HUES48 (cell line): ENCODE results near the gene SRPX2.
A peak's percentile ranks its signal among the peaks of the same experiment; 100 is the strongest.

Experiments used
- H3K27ac ChIP-seq: one replicate; pipeline ENCODE4 v1.7.0; 2013; ENCODE audit warnings: low read depth, low read length, inconsistent platforms
- H3K27me3 ChIP-seq: 2 replicates; pipeline ENCODE4 v1.6.1; 2013; ENCODE audit warnings: mild to moderate bottlenecking, low read length; ENCODE audit not compliant: control insufficient read depth, insufficient read depth
- H3K36me3 ChIP-seq: 2 replicates; pipeline ENCODE4 v1.6.1; 2013; ENCODE audit warnings: low read length; ENCODE audit not compliant: control insufficient read depth, insufficient read depth
- H3K4me1 ChIP-seq: 2 replicates; pipeline ENCODE4 v1.6.1; 2013; ENCODE audit warnings: mild to moderate bottlenecking, low read length; ENCODE audit not compliant: control insufficient read depth, insufficient read depth
- H3K4me3 ChIP-seq: 2 replicates; pipeline ENCODE4 v1.5.1; 2013; ENCODE audit warnings: mild to moderate bottlenecking, low read depth, low read length
- H3K9ac ChIP-seq: 2 replicates; pipeline ENCODE4 v1.6.1; 2013; ENCODE audit warnings: mild to moderate bottlenecking, low read depth, low read length, moderate library complexity
- H3K9me3 ChIP-seq: 2 replicates; pipeline ENCODE4 v1.6.1; 2013; ENCODE audit warnings: low read length; ENCODE audit not compliant: control insufficient read depth, insufficient read depth

The SRPX2 gene, protein sequence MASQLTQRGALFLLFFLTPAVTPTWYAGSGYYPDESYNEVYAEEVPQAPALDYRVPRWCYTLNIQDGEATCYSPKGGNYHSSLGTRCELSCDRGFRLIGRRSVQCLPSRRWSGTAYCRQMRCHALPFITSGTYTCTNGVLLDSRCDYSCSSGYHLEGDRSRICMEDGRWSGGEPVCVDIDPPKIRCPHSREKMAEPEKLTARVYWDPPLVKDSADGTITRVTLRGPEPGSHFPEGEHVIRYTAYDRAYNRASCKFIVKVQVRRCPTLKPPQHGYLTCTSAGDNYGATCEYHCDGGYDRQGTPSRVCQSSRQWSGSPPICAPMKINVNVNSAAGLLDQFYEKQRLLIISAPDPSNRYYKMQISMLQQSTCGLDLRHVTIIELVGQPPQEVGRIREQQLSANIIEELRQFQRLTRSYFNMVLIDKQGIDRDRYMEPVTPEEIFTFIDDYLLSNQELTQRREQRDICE

DNA sequence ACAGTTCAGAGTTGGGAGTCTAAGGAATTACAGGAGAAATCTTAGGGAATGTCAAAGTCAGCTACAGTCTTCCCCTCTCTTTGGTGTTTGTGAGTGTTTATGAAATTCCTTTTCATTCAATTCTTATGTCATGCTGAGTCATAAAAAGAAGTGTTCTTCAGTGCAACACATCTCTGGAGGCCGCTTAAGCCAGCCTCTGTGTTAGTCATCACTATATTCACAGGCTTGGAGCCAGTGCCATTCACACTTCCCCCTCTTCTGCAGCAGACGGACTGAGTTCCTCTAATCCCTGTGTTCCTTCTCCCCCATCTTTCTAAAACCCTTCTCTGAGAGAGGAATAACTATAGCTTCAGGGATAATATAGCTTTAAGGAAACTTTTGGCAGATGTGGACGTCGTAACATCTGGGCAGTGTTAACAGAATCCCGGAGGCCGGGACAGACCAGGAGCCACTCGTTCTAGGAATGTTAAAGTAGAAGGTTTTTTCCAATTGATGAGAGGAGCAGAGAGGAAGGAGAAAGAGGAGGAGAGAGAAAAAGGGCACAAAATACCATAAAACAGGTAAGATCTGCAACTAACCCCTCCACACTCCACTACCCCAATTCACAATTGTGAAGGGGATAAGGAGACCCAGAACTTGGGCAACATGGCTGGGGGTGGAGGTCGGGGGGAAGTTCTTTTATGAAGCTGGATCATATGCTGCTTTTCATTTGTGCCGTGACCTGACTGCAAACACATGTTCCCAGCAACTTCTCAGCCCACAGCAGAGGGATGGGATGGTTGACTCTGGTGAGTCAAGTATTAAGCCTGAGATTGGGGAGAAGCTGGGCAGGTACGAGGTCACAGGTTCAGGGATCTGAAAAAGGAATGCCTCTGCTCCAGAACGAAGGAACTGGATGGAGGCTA is at the start of gene SRPX2:
SRPX2 (plus strand) TSS at position 244 of the 905 bp plus-strand sequence. CDS start 2,124 bp downstream, outside the sequence.
- peaks cover 10% of the 10 kb centered on the region; the same call in 1 of the 2 replicates for H3K27me3 ChIP-seq
- peaks cover 19% of the 10 kb centered on the region for H3K4me1 ChIP-seq
- H3K4me3 ChIP-seq, result no peak within 1 kb of the TSS
- no peaks in the 10 kb centered on the region for H3K9me3 ChIP-seq
- H3K36me3 ChIP-seq, result no peaks in the 10 kb centered on the region
- no peak within 1 kb of the TSS for H3K27ac ChIP-seq
- no peak within 1 kb of the TSS for H3K9ac ChIP-seq

- Histone ChIP-seq H3K9me3 (no peaks in the 10 kb centered on the region), H3K9ac (peak overlapping the region; percentile 16; the same call in 1 of the 2 replicates), H3K36me3 (no peaks in the 10 kb centered on the region), H3K27ac (no peak overlapping the region), H3K27me3 (peaks cover 3% of the 10 kb centered on the region; the same call in 1 of the 2 replicates), H3K4me3 (no peak overlapping the region), H3K4me1 (peaks cover 59% of the 10 kb centered on the region)
Measured at GRCh38 chrX:100596601-100597000, 47.4 kb upstream of the SRPX2 start.

DNA sequence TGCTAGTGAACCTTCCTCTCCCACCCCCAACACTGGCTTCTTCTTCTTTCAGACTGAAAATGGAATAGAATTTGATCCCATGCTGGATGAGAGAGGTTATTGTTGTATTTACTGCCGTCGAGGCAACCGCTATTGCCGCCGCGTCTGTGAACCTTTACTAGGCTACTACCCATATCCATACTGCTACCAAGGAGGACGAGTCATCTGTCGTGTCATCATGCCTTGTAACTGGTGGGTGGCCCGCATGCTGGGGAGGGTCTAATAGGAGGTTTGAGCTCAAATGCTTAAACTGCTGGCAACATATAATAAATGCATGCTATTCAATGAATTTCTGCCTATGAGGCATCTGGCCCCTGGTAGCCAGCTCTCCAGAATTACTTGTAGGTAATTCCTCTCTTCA is 44.5 kb upstream of the SRPX2 start:
- Histone ChIP-seq H3K4me3 (no peak overlapping the region), H3K27me3 (no peaks in the 10 kb centered on the region), H3K9ac (no peak overlapping the region), H3K9me3 (no peaks in the 10 kb centered on the region), H3K36me3 (no peaks in the 10 kb centered on the region), H3K27ac (no peak overlapping the region), H3K4me1 (peaks cover 39% of the 10 kb centered on the region)

- no peak overlapping the region for H3K4me3 ChIP-seq
- peaks cover 30% of the 10 kb centered on the region for H3K4me1 ChIP-seq
- H3K27me3 ChIP-seq, result no peaks in the 10 kb centered on the region
- H3K36me3 ChIP-seq, result no peaks in the 10 kb centered on the region
- H3K9me3 ChIP-seq, result no peaks in the 10 kb centered on the region
- no peak overlapping the region for H3K27ac ChIP-seq
- H3K9ac ChIP-seq, result no peak overlapping the region
Measured at GRCh38 chrX:100600340-100600739, 43.7 kb upstream of the SRPX2 start.

GRCh38 chrX:100600758-100601157 is 43.2 kb upstream of the SRPX2 start:
- no peaks in the 10 kb centered on the region for H3K9me3 ChIP-seq
- H3K4me3 ChIP-seq, result no peak overlapping the region
- peaks cover 26% of the 10 kb centered on the region for H3K4me1 ChIP-seq
- no peak overlapping the region for H3K27ac ChIP-seq
- H3K36me3 ChIP-seq, result no peaks in the 10 kb centered on the region
- H3K27me3 ChIP-seq, result no peaks in the 10 kb centered on the region
- H3K9ac ChIP-seq, result no peak overlapping the region

GRCh38 chrX:100606753-100607152 is 37.2 kb upstream of the SRPX2 start:
- H3K36me3 ChIP-seq, result no peaks in the 10 kb centered on the region
- H3K27ac ChIP-seq, result no peak overlapping the region
- no peak overlapping the region for H3K4me3 ChIP-seq
- H3K4me1 ChIP-seq, result peaks cover 26% of the 10 kb centered on the region
- no peak overlapping the region for H3K9ac ChIP-seq
- no peaks in the 10 kb centered on the region for H3K27me3 ChIP-seq
- no peaks in the 10 kb centered on the region for H3K9me3 ChIP-seq

DNA sequence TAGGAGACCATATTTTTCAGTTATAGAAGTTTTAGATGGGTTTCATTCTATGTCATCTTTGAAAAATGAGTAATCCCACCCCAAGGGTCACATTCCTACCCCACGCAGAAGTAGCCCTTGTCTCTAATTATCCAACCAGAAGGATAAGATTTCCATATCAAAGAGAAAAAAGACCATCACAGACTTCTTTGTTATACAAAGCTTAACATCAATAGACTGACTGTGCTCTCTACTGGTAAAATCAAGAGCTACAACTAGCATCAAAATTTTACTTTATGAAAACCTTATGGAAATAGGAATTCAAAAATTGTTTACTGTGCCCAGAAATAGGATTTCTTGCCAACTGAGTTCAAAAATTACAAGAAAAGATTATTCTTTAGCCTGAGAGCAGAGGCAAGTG is 34.4 kb upstream of the SRPX2 start:
- H3K36me3 ChIP-seq, result no peaks in the 10 kb centered on the region
- H3K9ac ChIP-seq, result no peak overlapping the region
- no peaks in the 10 kb centered on the region for H3K9me3 ChIP-seq
- peak overlapping the region; percentile 29 for H3K27ac ChIP-seq
- no peaks in the 10 kb centered on the region for H3K27me3 ChIP-seq
- H3K4me3 ChIP-seq, result peak overlapping the region; percentile 37; the same call in 1 of the 2 replicates
- peaks cover 25% of the 10 kb centered on the region for H3K4me1 ChIP-seq

DNA sequence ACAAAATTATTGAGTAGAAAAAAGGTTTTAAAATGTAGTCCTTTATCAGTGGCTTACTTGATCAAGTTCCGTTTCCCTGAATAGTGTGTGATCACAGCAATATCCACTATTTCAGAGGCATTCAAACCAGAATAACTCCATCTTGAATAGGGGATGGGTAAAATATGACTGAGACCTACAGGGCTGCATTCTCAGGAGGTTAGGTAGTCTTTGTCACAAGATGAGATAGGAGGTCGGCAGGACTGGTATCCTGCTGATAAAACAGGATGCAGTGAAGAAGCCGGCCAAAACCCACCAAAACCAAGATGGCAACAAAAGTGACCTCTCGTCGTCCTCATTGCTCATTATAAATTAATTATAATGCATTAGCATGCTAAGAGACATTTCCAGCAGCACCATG is 32.0 kb upstream of the SRPX2 start:
- Histone ChIP-seq H3K27ac (no peak overlapping the region), H3K36me3 (no peaks in the 10 kb centered on the region), H3K9ac (no peak overlapping the region), H3K27me3 (no peaks in the 10 kb centered on the region), H3K4me3 (no peak overlapping the region), H3K4me1 (peaks cover 32% of the 10 kb centered on the region), H3K9me3 (no peaks in the 10 kb centered on the region)

- Histone ChIP-seq H3K27me3 (no peaks in the 10 kb centered on the region), H3K9ac (no peak overlapping the region), H3K4me3 (no peak overlapping the region), H3K4me1 (peaks cover 17% of the 10 kb centered on the region), H3K27ac (no peak overlapping the region), H3K9me3 (no peaks in the 10 kb centered on the region), H3K36me3 (no peaks in the 10 kb centered on the region)
Measured at GRCh38 chrX:100615005-100615404, 29.0 kb upstream of the SRPX2 start.

DNA sequence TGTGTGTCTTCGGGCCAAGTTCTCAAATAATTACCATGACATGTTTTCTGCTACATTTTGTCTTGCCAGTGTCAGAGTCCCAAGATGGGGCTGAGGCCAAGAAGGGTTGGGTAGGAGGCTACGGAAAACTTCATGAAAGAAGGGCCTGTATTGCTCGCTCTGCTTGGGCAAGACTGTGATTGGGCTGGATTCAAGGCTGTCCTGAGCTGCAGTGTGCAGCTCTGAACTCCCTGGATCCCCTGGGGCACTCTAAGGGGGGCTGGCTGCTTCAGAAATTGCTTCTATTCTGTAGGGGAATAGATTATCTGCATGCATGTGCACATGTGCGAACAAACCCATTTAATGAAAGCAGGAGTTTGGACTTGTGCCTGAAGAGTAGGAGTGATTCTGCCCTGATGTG is 21.0 kb upstream of the SRPX2 start:
- Histone ChIP-seq H3K27ac (no peak overlapping the region), H3K4me3 (no peak overlapping the region), H3K36me3 (0 out of 2 replicates have a peak, but pooled peaks cover 2% of the 10 kb centered on the region), H3K27me3 (no peaks in the 10 kb centered on the region), H3K9me3 (no peaks in the 10 kb centered on the region), H3K9ac (no peak overlapping the region), H3K4me1 (no peaks in the 10 kb centered on the region)
